ENCODE results near the gene CFL2.
"Not testable (repeated sequence)": the region's sequence is repeated elsewhere in the genome, so short reads cannot be mapped to it uniquely, and the experiment has no call there.

Gene CFL2

DNA sequence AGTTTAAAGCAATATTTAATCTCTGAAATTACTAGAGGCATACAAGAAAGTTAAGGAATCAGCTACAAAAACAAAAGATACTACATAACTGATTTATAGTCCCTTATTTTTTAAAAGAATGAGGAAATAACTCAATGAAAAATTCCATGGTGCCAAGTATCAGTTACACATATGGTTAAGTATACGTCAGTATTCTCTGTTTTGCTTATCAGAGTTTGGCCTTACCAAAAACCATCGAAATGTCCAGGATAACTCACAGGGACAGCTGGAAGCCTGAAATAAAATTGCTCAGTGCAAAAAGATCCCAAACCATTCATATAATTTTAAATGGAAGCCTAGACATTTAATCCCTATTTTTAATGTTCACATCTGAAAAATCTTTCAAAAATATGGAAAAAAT, 3.6 kb downstream of the CFL2 start:
- peak; percentile 51 for DNase-seq (ENCODE audit: low read depth)
- Histone ChIP-seq H3K9ac (ENCODE audit: low read length) (peak overlapping the region; percentile 76), H3K4me3 (ENCODE audit: low read length) (peak overlapping the region; percentile 50), H3K4me1 (ENCODE audit: control insufficient read depth, insufficient read depth, low read length) (peaks cover 52% of the 10 kb centered on the region), H3K36me3 (ENCODE audit: control insufficient read depth, insufficient read depth, low read length, severe bottlenecking) (peaks cover 8% of the 10 kb centered on the region), H3K9me3 (ENCODE audit: control insufficient read depth, low read length) (no peaks in the 10 kb centered on the region), H3K27me3 (replicated peaks; ENCODE audit: control insufficient read depth, insufficient read depth, low read length) (no peaks in the 10 kb centered on the region)

DNA sequence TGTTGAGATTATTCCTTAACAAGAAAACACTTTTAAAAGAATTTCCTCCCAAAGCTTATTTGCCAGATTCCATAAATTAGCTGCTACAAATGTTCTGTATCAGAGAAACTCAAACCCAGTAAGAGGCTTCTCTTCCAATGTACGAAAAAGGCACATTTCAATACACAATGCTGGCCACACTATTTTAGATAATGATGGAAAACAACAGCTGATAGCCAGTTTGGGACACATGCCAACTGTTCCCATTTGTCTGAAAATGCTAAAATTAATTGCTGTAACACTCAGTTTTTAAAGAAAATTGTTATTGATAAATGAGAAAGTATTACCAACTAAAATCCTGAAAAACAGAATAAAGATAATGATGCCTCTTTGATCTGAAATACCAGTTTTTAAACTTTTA, 4.4 kb downstream of the CFL2 start:
- Histone ChIP-seq H3K36me3 (ENCODE audit: control insufficient read depth, insufficient read depth, low read length, severe bottlenecking) (peaks cover 8% of the 10 kb centered on the region), H3K9me3 (ENCODE audit: control insufficient read depth, low read length) (no peaks in the 10 kb centered on the region), H3K4me1 (ENCODE audit: control insufficient read depth, insufficient read depth, low read length) (peaks cover 52% of the 10 kb centered on the region), H3K9ac (ENCODE audit: low read length) (peak overlapping the region; percentile 76), H3K27me3 (replicated peaks; ENCODE audit: control insufficient read depth, insufficient read depth, low read length) (no peaks in the 10 kb centered on the region), H3K4me3 (ENCODE audit: low read length) (no peak overlapping the region)
- DNase-seq (ENCODE audit: low read depth) = no peak

DNA sequence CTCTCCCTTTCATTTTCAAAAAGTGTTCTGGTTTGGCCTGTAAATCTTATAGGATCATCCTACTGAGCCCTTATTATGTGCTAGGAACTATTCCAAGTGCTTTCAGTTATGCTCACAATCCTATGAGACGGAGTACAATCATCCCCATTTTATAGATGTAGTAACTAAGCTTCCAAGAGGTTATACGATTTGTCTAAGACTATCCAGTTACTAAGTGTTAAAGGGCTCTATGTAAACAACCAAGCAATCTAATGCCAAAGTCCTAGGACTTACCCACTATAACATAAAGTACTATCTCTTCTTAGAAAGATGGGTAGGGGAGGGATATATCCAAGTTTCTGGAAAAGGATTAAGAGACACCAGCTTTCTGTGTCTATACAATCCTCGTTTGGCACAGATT, 6.7 kb downstream of the CFL2 start:
- H3K4me1 ChIP-seq (ENCODE audit: control insufficient read depth, insufficient read depth, low read length) = peaks cover 42% of the 10 kb centered on the region
- no peaks in the 10 kb centered on the region for H3K27me3 ChIP-seq (replicated peaks; ENCODE audit: control insufficient read depth, insufficient read depth, low read length)
- no peak overlapping the region for H3K9ac ChIP-seq (ENCODE audit: low read length)
- peaks cover 7% of the 10 kb centered on the region for H3K36me3 ChIP-seq (ENCODE audit: control insufficient read depth, insufficient read depth, low read length, severe bottlenecking)
- no peak for DNase-seq (ENCODE audit: low read depth)
- H3K4me3 ChIP-seq (ENCODE audit: low read length) = no peak overlapping the region
- H3K9me3 ChIP-seq (ENCODE audit: control insufficient read depth, low read length) = no peaks in the 10 kb centered on the region

DNA sequence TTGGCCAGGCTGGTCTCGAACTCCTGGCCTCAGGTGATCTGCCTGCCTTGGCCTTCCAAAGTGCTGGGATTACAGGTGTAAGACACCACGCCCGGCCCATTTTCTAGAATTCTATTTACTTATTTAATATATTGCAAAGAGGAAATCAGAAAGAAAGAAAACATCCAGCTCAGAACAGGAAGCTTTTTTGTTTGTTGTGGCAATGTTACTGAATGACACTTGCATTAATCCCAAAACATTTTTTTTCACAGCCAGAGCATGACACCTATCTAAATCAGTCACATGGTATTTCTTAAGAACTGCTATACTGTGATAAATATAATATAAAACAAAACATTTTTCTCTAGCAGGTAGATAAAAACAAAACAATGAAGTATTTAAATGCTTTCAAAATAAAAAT, 12.6 kb downstream of the CFL2 start:
- Histone ChIP-seq H3K27me3 (replicated peaks; ENCODE audit: control insufficient read depth, insufficient read depth, low read length) (no peaks in the 10 kb centered on the region), H3K36me3 (ENCODE audit: control insufficient read depth, insufficient read depth, low read length, severe bottlenecking) (no peaks in the 10 kb centered on the region), H3K4me3 (ENCODE audit: low read length) (no peak overlapping the region), H3K9me3 (ENCODE audit: control insufficient read depth, low read length) (no peaks in the 10 kb centered on the region), H3K4me1 (ENCODE audit: control insufficient read depth, insufficient read depth, low read length) (peaks cover 25% of the 10 kb centered on the region), H3K9ac (ENCODE audit: low read length) (no peak overlapping the region)
- no peak for DNase-seq (ENCODE audit: low read depth)

DNA sequence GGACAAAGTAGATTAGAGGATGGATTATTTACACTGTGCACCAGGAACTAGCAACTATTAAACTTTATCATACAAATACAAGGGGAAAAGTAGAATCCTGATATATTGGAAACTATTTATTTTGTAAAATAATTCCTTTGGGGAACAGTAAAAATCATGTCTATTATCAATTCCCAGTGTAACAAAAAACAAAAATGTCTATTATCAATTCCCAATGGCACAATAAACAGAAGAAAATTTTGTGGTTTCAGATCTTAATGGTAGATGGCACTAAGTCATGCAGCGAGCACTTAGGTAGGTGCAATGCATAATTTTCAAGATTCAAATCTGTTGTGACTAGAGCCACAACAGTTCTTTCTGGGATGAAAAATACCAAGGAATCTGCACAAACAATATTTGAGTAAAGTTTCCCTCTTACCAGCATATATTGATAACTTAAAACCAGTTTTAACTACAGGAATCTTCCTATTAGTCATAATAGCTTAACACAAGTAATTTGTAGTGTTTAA, 13.7 kb downstream of the CFL2 start:
- H3K4me3 ChIP-seq (ENCODE audit: low read length) = peak overlapping the region; percentile 42
- no peaks in the 10 kb centered on the region for H3K36me3 ChIP-seq (ENCODE audit: control insufficient read depth, insufficient read depth, low read length, severe bottlenecking)
- no peak for DNase-seq (ENCODE audit: low read depth)
- no peak overlapping the region for H3K9ac ChIP-seq (ENCODE audit: low read length)
- no peaks in the 10 kb centered on the region for H3K27me3 ChIP-seq (replicated peaks; ENCODE audit: control insufficient read depth, insufficient read depth, low read length)
- H3K4me1 ChIP-seq (ENCODE audit: control insufficient read depth, insufficient read depth, low read length) = peaks cover 25% of the 10 kb centered on the region
- H3K9me3 ChIP-seq (ENCODE audit: control insufficient read depth, low read length) = no peaks in the 10 kb centered on the region

DNA sequence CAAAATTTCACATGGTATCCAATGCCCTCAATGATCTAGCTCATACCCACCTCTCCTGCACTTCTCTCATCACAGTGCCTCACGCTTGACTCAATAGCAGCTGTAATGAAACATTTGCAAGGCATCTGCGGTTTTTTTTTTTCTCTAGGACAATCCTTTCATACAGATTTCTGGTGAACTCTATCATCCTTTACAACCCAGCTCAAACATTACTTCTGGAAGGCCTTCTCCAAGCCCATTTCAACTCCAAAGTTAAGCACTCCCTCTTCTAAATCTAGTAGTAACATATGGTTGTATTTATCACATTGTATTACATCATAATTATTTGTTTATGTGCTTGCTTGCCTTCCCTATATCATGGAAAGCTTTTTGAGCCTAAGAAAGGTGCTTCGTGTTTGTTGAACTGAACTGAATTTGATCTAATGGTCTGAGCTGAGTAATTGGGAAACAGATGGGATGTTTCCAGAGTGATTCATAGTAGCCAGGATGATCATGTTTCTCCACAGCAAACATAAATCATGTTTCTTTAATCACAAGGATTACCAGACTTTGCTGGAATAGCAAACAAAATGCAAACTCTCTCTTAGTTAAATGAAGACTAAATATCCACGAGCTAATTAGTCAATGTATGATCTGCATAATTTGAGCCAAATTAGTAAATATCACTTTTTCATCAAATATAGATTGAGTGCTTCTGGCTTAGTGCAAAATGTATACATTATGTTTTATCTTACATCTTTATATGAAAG, 14.3 kb downstream of the CFL2 start:
- H3K4me3 ChIP-seq (ENCODE audit: low read length) = peak overlapping the region; percentile 42
- no peaks in the 10 kb centered on the region for H3K9me3 ChIP-seq (ENCODE audit: control insufficient read depth, low read length)
- peaks cover 22% of the 10 kb centered on the region for H3K4me1 ChIP-seq (ENCODE audit: control insufficient read depth, insufficient read depth, low read length)
- no peaks in the 10 kb centered on the region for H3K27me3 ChIP-seq (replicated peaks; ENCODE audit: control insufficient read depth, insufficient read depth, low read length)
- H3K36me3 ChIP-seq (ENCODE audit: control insufficient read depth, insufficient read depth, low read length, severe bottlenecking) = no peaks in the 10 kb centered on the region
- H3K9ac ChIP-seq (ENCODE audit: low read length) = no peak overlapping the region
- DNase-seq (ENCODE audit: low read depth) = peak; percentile 91

DNA sequence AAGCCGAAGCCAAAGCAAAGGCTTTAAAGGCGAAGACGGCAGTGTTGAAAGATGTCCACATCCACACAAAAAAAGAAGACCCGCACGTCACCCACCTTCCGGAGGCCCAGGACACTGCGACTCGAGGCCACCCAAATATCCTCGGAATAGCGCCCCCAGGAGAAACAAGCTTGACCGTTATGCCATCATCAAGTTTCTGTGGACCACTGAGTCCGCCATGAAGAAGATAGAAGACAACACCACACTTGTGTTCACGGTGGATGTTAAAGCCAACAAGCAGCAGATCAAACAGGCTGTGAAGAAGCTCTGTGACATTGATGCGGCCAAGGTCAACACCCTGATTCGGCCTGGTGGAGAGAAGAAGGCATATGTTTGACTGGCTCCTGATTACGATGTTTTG, 20.2 kb downstream of the CFL2 start:
- not testable (repeated sequence) for H3K36me3 ChIP-seq (ENCODE audit: control insufficient read depth, insufficient read depth, low read length, severe bottlenecking); H3K9ac ChIP-seq (ENCODE audit: low read length); H3K9me3 ChIP-seq (ENCODE audit: control insufficient read depth, low read length); DNase-seq (ENCODE audit: low read depth); H3K27me3 ChIP-seq (replicated peaks; ENCODE audit: control insufficient read depth, insufficient read depth, low read length); H3K4me3 ChIP-seq (ENCODE audit: low read length)
- peaks cover 18% of the 10 kb centered on the region for H3K4me1 ChIP-seq (ENCODE audit: control insufficient read depth, insufficient read depth, low read length)

DNA sequence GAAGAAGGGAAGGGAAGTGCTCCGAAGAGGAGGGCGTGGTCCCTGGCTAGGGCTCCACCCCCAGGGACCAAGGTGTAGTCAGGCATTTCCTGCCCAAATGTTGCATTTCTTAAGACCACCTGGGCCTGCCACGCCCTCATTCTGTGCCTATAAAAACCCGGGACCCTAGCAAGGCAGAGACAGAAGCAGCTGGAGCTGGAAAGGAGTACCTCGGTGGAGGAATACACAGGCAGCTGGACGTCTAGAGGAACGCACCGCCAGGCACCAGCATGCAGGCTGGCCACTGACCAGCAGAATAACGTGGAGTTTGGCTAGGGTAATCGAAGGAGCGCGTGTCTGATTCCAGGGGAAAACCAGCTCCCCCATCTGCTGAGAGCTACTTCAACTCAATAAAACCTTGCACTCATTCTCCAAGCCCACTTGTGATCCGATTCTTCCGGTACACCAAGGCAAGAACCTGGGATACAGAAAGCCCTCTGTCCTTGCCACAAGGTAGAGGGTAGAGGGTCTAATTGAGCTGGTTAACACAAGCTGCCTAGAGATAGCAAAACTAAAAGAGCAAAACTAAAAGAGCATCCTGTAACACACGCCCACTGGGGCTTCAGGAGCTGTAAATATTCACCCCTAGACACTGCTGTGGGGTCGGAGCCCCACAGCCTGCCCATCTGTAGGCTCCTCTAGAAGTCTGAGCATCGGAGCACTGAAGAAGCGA, 21.0 kb downstream of the CFL2 start:
- H3K9me3 ChIP-seq (ENCODE audit: control insufficient read depth, low read length) = no peaks in the 10 kb centered on the region
- H3K9ac ChIP-seq (ENCODE audit: low read length) = no peak overlapping the region
- H3K4me1 ChIP-seq (ENCODE audit: control insufficient read depth, insufficient read depth, low read length) = peaks cover 15% of the 10 kb centered on the region
- peak overlapping the region; percentile 44 for H3K4me3 ChIP-seq (ENCODE audit: low read length)
- H3K27me3 ChIP-seq (replicated peaks; ENCODE audit: control insufficient read depth, insufficient read depth, low read length) = no peaks in the 10 kb centered on the region
- no peak for DNase-seq (ENCODE audit: low read depth)
- no peaks in the 10 kb centered on the region for H3K36me3 ChIP-seq (ENCODE audit: control insufficient read depth, insufficient read depth, low read length, severe bottlenecking)

DNA sequence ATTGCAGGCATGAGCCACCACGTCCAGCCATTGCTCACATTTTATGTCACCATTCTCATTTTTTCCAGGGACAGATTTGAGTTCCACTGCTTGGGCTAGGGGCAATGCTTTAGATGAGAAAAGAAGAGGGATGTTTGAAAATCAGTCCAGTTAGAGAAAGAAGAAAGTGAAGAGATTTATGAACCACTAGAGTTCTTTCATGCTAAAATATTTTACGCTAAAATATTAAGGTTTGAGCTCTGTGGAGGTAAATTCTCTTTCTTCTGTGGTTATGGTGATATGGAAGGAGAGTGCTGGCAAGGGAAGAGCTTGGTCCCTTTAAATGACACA, 21.5 kb downstream of the CFL2 start:
- Histone ChIP-seq H3K4me3 (ENCODE audit: low read length) (peak overlapping the region; percentile 44), H3K4me1 (ENCODE audit: control insufficient read depth, insufficient read depth, low read length) (peaks cover 15% of the 10 kb centered on the region), H3K27me3 (replicated peaks; ENCODE audit: control insufficient read depth, insufficient read depth, low read length) (no peaks in the 10 kb centered on the region), H3K9me3 (ENCODE audit: control insufficient read depth, low read length) (no peaks in the 10 kb centered on the region), H3K9ac (ENCODE audit: low read length) (no peak overlapping the region), H3K36me3 (ENCODE audit: control insufficient read depth, insufficient read depth, low read length, severe bottlenecking) (no peaks in the 10 kb centered on the region)
- no peak for DNase-seq (ENCODE audit: low read depth)

DNA sequence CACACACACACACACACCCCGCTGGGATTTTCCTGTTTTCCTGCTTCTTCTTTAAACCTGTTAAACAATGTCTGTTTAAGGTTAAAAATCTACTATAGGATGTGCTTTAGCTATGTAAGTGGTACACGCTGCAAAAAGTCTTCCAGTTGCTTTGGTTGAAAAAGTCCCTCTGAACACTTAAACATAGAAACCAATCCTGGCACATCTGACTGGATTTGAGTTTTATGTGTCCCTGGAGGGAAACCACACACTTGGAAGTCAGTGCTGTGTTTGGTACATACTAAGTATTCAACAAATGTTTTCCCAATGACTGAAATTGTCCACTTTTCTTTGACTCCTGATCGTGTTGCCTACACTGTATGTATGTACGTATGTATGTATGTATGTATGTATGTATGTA, 22.0 kb downstream of the CFL2 start:
- H3K9ac ChIP-seq (ENCODE audit: low read length) = no peak overlapping the region
- H3K9me3 ChIP-seq (ENCODE audit: control insufficient read depth, low read length) = no peaks in the 10 kb centered on the region

DNA sequence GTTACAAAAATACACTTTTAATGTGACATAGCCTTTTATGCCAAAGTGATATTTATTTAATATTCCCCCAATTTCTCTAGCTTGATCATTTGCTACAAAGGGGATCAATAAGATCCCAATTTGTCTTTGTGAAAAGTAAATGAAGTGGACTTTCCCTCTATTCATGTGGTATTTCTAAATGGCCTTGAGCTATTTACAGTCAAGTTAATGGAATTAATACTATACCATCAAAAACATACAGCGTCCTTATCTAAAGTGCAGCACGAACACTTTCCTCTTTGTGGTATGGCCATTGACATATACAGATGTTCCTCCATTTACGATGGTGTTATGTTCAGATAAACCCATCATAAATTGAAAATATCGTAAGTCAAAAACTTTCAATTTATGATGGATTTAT, 23.2 kb downstream of the CFL2 start:
- Histone ChIP-seq H3K9me3 (ENCODE audit: control insufficient read depth, low read length) (no peaks in the 10 kb centered on the region), H3K36me3 (ENCODE audit: control insufficient read depth, insufficient read depth, low read length, severe bottlenecking) (no peaks in the 10 kb centered on the region), H3K27me3 (replicated peaks; ENCODE audit: control insufficient read depth, insufficient read depth, low read length) (no peaks in the 10 kb centered on the region), H3K4me1 (ENCODE audit: control insufficient read depth, insufficient read depth, low read length) (peaks cover 15% of the 10 kb centered on the region), H3K4me3 (ENCODE audit: low read length) (no peak overlapping the region), H3K9ac (ENCODE audit: low read length) (no peak overlapping the region)
- DNase-seq (ENCODE audit: low read depth) = no peak

More for the DNA sequence above, 22.0 kb downstream of the CFL2 start:
- Histone ChIP-seq H3K4me1 (ENCODE audit: control insufficient read depth, insufficient read depth, low read length) (peaks cover 15% of the 10 kb centered on the region), H3K4me3 (ENCODE audit: low read length) (peak overlapping the region; percentile 44), H3K27me3 (replicated peaks; ENCODE audit: control insufficient read depth, insufficient read depth, low read length) (no peaks in the 10 kb centered on the region), H3K36me3 (ENCODE audit: control insufficient read depth, insufficient read depth, low read length, severe bottlenecking) (no peaks in the 10 kb centered on the region)
- DNase-seq (ENCODE audit: low read depth) = no peak
